ENCODE data around the gene MAGI2. TPM values are rescaled to one million over a fixed set of nuclear protein-coding genes. Genes with fewer than 3 reads are reported as not detected.

The MAGI2 gene
- total and polyA plus RNA-seq, 2 donors (not counting 3 experiments of a cell fraction or from before 2014, with no cell fraction given): 0.28 to 6.0 TPM

DNA sequence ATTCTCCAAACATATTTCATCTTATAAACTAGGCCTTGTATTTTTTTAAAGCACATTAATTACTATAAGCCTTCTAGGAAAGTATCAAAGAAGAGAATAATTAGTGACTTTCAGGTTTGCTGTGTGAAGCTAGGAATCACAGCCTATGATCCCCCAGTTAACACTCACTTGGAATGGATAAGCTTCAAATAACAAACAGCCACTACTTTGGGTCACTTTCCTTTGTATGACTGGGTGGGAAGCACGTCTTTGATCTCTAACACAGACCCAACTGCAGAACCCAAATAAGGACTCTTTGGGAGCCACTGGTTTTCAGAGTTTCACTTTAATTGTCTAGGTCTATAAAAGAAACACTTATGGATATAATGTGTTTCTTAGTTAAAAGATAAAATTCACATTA lies 769.3 kb downstream of the MAGI2 start:
- no peaks in the 10 kb centered on the region for H3K79me2 ChIP-seq (ENCODE audit: control insufficient read depth, insufficient read depth, low read length)
- H3K9me3 ChIP-seq (replicated peaks; ENCODE audit: control insufficient read depth, insufficient read depth, low read length): no peaks in the 10 kb centered on the region
- H3K9me1 ChIP-seq (replicated peaks; ENCODE audit: control insufficient read depth, extremely low read depth, insufficient read depth, low read length): no peaks in the 10 kb centered on the region
- H4K20me1 ChIP-seq (replicated peaks; ENCODE audit: control insufficient read depth, extremely low read depth, insufficient read depth, low read length): no peaks in the 10 kb centered on the region
- dilution Hi-C loops (cut with MboI; ENCODE audit: extremely low pct_ligation_motif_present, low sequenced_read_pairs) (no loop called here), intact Hi-C loops (cut with micrococcal nuclease) (no loop called here)
- H3K4me2 ChIP-seq (ENCODE audit: insufficient read depth, low read length): no peak overlapping the region
- no peaks in the 10 kb centered on the region for H3K27me3 ChIP-seq (ENCODE audit: control insufficient read depth in 2 of 2, insufficient read depth in 2 of 2, low read length in 2 of 2)
- H3K9ac ChIP-seq (replicated peaks; ENCODE audit: extremely low read depth, insufficient read depth, low read length): no peak overlapping the region
- CTCF ChIA-PET: no interaction called here
- no peaks in the 10 kb centered on the region for H3K4me1 ChIP-seq (ENCODE audit: control insufficient read depth, extremely low read depth, insufficient read depth, low read length)
- no peak overlapping the region for H3K4me3 ChIP-seq (replicated peaks in 1 of 3; ENCODE audit: insufficient read depth in 1 of 3, low read depth in 1 of 3, low read length in 3 of 3)
- TF ChIP-seq, protein P1, sequence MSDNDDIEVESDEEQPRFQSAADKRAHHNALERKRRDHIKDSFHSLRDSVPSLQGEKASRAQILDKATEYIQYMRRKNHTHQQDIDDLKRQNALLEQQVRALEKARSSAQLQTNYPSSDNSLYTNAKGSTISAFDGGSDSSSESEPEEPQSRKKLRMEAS (IDR thresholded peaks at IDR 0.05; ENCODE audit: insufficient read depth, insufficient read length): no peak
- TF ChIP-seq EZH2 (IDR thresholded peaks at IDR 0.05; ENCODE audit: borderline replicate concordance, low read depth, low read length, severe bottlenecking) (no peak), POLR2AphosphoS5 (IDR thresholded peaks at IDR 0.05; ENCODE audit: insufficient read depth, low read depth, low read length) (no peak), MYC (IDR thresholded peaks at IDR 0.05; ENCODE audit: low read depth, low read length) (no peak), POLR2A (IDR thresholded peaks at IDR 0.05; ENCODE audit: low read depth, low read length) (no peak), FOS (IDR thresholded peaks at IDR 0.05; ENCODE audit: borderline replicate concordance, insufficient read depth, low read length) (no peak), JUN (IDR thresholded peaks at IDR 0.05; ENCODE audit: borderline replicate concordance, insufficient read depth, insufficient read length, low read depth) (no peak), GATA2 (IDR thresholded peaks at IDR 0.05; ENCODE audit: insufficient read depth, insufficient read length, low read depth, low read length) (no peak)
- TF ChIP-seq, protein P2, sequence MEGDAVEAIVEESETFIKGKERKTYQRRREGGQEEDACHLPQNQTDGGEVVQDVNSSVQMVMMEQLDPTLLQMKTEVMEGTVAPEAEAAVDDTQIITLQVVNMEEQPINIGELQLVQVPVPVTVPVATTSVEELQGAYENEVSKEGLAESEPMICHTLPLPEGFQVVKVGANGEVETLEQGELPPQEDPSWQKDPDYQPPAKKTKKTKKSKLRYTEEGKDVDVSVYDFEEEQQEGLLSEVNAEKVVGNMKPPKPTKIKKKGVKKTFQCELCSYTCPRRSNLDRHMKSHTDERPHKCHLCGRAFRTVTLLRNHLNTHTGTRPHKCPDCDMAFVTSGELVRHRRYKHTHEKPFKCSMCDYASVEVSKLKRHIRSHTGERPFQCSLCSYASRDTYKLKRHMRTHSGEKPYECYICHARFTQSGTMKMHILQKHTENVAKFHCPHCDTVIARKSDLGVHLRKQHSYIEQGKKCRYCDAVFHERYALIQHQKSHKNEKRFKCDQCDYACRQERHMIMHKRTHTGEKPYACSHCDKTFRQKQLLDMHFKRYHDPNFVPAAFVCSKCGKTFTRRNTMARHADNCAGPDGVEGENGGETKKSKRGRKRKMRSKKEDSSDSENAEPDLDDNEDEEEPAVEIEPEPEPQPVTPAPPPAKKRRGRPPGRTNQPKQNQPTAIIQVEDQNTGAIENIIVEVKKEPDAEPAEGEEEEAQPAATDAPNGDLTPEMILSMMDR (IDR thresholded peaks at IDR 0.05; ENCODE audit: extremely low read depth in 1 of 2, insufficient read depth in 1 of 2, low read depth in 1 of 2, low read length in 2 of 2): no peak
- H3K36me3 ChIP-seq (ENCODE audit: control insufficient read depth in 2 of 2, extremely low read depth in 1 of 2, insufficient read depth in 2 of 2, low read length in 2 of 2): no peaks in the 10 kb centered on the region
- no peak overlapping the region for H2AFZ ChIP-seq (ENCODE audit: low read depth, low read length)
- FAIRE-seq (no peak), DNase-seq (ENCODE audit: low read depth, low spot score) (no peak)
- no peak overlapping the region for H3K27ac ChIP-seq (ENCODE audit: insufficient read depth, low read depth, low read length)
- POLR2A ChIA-PET: no interaction called here
- BruUV-seq (replicated peaks): no TSS peak
